Transverse colon (tissue), 3 donors: ENCODE results near the gene GPD2.

ENCODE experiments used
- POLR2A ChIP-seq: fragments of 450-650 bp; IDR thresholded peaks from one replicate; pipeline ENCODE4 v1.6.1; 2016; ENCODE audit warnings: antibody characterized with exemption, mild to moderate bottlenecking, moderate library complexity
- TF ChIP-seq, protein P1 (sequence below), 5 experiments: fragments of 200-600 bp in 3 of 5; fragments of 450-650 bp in 2 of 5; sonication (generic) in 3 of 5; IDR thresholded peaks; 1 replicate in 2 of 5; 2 replicates in 3 of 5; pipeline ENCODE4 v1.5.1; 2016 to 2017; ENCODE audit warnings: antibody characterized with exemption in 5 of 5, inconsistent platforms in 3 of 5, mild to moderate bottlenecking in 2 of 5, moderate library complexity in 1 of 5

DNA sequence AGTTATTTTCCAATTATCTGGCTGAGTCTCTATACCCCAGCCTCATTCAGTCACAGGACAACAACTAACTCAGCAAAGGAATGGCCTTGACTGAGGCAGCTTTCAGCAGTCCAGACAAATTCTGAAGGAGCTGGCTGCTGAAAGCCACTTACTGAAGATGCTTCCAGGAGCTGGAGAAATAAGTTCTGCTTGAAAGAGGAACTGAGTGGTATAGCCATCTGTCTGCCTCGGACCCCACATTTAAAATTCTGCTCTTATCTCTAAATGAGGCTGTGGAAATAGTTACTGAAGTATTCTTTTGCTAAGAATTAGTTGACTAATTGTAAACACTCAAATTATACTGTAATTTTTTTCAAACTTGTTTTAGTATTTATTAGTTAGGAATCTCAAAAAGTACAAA is 9.1 kb upstream of the GPD2 start:
- TF ChIP-seq, protein P1, sequence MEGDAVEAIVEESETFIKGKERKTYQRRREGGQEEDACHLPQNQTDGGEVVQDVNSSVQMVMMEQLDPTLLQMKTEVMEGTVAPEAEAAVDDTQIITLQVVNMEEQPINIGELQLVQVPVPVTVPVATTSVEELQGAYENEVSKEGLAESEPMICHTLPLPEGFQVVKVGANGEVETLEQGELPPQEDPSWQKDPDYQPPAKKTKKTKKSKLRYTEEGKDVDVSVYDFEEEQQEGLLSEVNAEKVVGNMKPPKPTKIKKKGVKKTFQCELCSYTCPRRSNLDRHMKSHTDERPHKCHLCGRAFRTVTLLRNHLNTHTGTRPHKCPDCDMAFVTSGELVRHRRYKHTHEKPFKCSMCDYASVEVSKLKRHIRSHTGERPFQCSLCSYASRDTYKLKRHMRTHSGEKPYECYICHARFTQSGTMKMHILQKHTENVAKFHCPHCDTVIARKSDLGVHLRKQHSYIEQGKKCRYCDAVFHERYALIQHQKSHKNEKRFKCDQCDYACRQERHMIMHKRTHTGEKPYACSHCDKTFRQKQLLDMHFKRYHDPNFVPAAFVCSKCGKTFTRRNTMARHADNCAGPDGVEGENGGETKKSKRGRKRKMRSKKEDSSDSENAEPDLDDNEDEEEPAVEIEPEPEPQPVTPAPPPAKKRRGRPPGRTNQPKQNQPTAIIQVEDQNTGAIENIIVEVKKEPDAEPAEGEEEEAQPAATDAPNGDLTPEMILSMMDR (IDR thresholded peaks at IDR 0.05): no peak
- no peak for TF ChIP-seq POLR2A
